SKM-1 (cell line): ENCODE results near the gene MDM1.

Experiments
- DNase-seq: peaks from one replicate; lab custom pipeline; 2025; ENCODE audit not compliant: unreplicated experiment; lab: John Stamatoyannopoulos, UW

Gene MDM1, protein sequence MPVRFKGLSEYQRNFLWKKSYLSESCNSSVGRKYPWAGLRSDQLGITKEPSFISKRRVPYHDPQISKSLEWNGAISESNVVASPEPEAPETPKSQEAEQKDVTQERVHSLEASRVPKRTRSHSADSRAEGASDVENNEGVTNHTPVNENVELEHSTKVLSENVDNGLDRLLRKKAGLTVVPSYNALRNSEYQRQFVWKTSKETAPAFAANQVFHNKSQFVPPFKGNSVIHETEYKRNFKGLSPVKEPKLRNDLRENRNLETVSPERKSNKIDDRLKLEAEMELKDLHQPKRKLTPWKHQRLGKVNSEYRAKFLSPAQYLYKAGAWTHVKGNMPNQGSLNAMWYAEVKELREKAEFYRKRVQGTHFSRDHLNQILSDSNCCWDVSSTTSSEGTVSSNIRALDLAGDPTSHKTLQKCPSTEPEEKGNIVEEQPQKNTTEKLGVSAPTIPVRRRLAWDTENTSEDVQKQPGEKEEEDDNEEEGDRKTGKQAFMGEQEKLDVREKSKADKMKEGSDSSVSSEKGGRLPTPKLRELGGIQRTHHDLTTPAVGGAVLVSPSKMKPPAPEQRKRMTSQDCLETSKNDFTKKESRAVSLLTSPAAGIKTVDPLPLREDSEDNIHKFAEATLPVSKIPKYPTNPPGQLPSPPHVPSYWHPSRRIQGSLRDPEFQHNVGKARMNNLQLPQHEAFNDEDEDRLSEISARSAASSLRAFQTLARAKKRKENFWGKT

DNA sequence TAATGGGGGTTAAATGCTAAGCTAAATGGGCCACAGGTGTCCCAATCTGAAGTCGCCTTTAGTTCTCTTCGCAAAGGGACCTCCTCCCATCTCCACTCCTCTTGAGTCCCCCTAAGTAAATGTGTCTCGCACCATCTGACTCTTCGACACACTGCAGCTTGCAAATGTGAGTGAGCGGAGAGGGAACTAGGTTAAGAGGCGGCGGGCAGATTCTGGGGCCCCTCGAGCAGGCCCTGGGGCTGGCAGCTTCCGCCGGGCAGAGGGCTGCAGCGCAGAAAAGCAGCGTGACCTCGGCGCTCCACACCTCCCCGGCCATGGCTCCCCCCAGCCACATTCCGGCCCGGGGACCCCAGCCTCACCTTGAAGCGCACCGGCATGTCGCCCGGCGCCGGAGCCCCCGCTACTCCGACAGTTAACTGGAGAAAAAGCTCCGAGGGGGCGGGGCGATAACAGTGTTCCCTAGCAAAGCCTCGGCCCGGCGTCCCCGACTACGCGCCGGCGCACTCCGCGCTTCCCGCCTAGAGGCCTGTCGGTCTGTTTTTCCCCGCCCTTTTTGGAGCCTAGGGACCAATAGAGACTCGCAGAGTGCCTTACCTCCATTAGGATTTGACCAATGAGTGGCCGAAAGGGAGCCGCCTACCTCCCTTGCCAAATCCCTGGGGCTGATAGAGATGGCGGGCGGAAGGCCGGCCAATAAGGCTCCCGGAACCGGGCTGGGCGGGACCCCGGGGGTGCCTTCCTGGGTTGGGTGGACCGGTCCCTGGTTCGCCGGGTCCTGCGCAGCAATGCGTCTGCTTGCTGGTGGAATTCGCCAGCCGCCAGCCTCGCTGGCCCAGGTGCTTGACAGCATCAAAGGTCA is at the start of gene MDM1:
TSS of gene MDM1 (minus strand) at position 494 of the 859 bp plus-strand sequence. CDS start at position 377, 117 bp downstream.
- peak; percentile 66 for DNase-seq

DNA sequence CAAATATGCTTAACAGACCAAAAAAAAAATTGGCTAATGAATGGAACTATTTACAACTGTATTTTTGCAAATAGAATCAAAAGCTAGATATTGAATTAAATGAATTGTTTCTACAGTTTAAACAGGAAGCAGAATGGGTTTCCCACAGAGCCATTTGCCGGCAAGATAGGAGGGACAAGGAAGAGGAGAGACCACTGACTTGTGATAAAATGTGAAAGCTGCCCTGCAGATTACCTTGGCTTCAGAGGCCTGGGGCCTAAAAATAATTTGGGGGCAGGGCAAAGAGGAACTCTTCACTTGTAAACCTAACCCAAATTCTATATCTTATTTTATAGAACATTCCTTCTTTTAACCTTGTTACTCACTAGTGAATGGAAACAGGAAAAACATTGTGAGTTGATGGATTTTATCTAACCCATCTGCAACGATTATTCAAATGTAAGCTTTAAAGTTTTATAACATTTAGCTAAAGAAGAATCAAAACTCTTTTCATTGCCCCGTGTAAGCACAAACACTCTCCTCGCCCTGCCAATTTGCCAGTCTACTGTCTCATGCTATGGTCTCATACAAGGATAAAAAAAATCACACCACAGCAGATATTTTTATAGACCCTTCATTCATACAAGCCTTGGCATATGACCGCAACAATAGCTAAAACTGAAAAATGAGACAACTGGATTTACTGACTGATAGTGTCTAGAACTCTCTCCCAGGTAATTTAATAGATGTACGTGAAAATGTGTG is 49.5 kb upstream of the MDM1 start:
- no peak for DNase-seq

DNA sequence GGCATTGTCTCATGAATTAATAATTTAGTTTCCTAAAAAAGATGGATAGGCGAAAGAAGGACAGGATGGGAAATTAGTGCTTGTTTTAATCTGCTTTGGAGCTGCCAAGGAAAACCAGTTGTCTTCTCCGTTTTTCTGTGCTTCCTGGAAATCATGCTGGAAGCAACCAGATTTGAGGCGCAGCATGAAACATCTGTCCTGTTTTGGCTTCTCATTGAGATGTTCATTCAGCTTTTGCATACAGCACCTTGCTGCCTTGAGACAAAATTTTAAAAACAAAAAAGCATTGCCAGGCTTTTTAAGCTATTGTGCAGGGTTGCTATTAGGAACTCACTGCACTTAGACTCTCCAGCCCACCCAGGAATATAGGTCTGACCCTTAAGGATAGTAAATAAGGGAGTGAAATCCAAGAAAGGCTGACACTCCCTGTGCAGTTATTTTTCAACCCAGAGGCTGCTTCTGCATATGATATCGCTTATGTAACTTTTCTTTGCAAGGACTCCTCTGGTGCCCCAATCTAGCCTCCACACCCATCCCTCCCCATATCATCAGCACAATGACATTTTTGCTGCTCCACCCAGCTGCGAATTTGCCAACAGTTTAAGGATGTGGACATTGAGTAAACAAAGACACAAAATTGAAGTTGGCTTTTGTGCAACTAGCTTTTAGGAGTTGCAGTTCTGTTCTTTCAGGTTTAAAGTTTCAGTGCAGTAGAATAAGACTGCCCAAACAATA is 46.9 kb upstream of the MDM1 start:
- DNase-seq = peak; percentile 7

DNA sequence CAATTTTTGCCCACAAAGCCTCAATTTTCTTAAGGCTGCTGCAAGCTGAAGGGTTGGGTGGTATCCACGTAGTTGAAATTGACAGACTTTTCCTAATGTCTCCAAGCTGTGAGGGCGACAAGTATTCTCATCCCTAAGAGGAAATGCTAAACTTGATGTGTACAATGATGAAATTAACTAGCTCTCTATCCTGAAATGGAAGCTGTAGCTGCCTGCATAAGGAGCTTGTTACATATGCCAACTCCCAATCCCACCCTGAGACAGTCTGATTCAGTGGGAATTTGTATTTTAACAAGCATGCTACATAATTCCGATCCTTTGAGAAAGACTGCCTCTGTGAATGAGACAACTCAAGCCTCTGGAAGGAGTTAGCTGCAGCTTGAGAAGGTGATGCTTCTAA is 45.7 kb upstream of the MDM1 start:
- DNase-seq = no peak

DNA sequence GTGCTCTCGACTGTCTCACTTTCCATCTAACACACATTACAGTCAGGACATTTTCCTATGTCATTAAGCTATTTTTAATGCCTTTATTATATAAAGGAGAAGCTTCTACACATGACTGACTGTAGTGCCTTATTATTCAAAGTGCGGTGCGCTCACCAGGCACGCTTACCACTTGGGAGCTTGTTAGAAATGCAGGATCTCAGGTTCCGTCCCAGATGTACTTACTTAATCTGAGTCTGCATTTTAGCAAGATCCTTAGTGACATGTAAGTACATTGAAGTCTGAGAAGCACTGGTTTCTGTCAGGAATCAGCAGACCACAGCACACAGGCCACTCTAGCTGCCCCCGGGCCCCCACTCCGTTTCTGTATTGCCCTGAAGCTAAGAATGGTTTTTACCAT is 44.7 kb upstream of the MDM1 start:
- DNase-seq = no peak

DNA sequence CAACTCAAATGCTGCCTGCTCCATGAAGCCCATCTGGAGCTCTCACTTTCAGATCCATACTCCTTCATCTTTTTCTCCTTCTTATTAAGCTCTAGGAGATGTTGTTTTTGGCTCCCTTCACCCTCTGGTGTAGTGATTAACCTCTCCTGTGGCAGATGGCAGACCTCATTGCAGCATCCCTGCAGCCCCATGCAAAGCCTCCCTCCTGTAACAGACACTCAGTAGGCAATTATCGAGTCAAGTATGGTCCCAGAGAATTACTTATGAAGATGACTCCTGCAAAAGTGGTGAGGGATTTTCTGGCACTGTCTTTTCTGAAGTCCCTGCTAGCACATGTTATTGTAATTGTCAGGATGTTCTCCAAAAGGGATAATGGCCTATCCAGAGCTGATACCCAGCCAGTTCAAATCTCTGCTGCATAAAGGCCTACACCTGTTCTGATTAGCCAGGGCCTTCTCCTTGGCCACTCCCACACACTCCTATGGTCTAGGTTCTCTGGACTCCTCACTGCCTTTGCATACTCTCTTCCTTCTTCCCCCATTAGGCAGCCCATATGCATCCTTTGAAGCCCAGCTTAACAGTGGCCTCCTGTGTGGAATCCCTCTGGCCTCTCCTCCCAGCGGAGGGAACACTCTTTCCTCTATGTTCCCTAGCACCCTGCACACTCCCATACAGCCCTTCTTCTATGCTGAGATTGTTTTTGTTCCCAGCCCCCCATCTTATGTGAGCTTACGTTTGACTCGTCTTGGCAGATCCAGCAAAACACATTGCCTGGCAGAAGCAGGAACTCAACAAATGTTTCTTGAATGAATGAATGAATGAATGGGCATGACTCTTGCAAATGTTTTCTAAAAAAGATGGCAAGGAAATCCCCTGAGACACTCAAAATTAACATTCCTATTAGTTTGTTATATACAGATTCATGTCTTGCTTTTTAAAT is 43.9 kb upstream of the MDM1 start:
- DNase-seq = no peak

DNA sequence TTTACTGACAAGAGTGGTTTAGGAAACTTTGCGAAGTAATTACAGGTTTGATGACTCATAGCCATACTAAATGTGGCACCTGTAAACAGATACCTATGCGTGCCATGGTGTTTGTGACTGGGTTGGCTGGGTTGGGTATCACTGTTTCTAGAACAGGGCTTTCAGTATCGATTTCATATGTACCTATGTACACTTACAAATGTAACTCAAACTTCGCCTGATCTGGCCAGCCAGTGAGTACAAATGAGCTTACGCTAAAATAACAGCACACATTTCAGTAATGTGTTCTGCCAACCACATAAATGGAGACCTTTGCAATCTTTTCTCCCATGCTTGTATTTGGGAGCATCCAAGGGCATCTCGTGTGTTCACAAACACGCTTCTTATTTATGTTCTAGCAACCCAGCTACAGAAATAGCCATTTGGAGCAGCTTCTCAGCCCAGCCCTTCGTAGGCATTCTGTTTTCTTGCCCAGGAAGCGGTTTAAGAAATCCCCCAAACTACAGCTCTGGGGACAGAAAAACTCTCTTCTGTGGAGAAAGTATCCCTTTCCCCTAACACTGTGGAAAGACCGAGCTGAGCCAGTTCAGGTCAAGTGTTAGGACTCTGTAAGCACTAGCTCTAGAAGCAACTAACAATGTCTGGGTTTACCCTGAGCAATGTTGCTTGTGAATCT is 42.3 kb upstream of the MDM1 start:
- DNase-seq = no peak

DNA sequence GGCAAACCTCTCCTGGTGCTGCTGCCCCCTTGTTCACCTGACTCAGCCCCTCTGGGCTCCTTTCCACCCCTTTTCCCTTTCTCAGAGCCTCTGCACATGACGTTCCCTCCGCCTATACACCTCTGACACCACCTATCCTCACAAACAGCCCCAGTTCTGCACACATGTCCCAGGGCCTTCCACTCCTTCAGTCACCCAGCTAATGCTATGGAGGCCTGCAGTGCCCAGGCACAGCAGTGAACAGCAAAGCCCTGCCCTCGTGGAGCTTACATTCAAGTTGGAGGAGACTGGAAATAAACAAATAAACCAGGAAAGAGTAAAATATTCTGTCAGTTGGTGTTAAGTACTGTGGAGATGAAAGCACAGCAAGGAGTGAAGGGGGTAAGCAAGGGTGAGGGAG is 38.5 kb upstream of the MDM1 start:
- DNase-seq = no peak

DNA sequence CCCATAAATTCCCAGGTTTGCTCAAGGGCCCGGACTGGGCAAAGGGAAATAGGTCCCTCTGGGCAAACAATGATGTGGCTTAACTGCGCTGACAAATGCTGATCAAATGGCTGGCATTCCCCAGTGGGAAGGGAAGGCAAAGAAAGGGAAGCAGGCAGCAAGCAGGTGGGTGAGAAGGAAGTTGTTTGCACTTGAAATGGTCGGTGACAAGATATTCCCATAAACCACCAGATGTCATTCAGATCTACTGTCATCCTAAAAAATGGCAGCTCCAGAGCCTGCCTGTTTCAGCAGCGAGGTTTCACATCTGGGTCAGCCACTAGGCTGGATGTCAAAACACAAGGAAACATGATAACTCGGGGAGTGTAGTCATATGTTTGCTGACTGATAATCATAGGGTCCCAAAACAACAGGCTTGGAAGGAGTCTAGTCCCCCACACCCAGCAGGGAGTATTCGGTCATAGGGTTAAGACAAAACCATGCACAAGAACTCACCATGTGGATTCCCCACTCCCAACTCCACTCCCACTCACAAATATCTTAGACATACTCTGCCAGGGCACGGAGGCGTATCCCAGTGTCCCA is 37.9 kb upstream of the MDM1 start:
- DNase-seq = no peak

DNA sequence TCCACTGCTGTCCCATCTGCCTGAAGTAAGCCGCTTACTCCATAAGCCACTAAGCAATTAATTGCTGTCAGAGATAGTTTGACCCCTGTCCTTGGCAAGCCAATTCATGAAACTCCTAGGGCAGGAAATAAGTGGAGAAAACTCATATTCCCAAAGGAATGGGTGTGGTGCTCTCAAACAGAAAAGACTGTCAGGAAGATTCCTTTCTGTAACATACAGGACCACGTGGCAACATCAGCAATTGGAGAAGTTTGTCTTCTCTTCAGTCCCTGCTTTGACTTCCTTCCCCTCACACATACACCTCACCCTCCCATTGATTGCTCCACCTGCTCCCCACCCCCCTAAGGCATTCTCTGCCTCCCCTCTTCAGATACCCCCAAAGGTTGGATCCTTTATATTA is 36.2 kb upstream of the MDM1 start:
- no peak for DNase-seq

DNA sequence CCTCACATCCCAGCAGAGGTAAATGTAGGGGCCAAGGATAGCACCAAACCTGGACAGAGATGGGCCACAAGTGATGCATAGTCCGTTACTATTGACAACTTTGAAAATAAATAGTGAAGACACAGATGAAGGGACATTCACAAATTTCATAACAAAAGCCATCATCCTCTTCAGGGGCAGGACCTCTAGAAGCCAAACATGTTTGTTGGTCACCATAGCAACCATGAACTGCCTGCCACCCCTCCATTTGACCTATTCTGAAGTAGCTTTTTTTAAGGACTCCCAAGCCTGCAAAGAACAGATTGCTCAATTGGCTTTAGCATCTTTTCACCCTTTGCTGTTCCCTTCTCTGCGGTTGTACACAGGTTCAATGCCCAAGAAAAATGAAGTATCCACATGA is 35.7 kb upstream of the MDM1 start:
- DNase-seq = no peak

DNA sequence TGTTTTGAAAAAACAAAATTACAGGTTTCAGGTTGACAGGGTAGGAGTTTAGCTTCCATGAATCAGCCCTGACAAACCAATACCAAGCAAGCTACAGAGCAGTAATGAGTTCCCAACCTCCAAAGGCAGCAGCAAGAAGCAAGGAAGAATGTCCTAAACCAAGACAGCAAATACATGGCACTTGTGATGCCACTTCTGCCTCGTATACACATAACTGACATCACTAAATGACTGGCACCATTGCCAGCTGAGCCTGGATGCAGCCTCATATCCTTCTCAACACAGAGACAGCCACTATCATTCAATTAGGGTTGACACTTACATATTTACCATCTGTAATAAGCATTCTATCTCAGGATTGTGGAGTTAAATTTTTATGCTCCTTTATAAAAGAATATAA is 35.0 kb upstream of the MDM1 start:
- DNase-seq = no peak

DNA sequence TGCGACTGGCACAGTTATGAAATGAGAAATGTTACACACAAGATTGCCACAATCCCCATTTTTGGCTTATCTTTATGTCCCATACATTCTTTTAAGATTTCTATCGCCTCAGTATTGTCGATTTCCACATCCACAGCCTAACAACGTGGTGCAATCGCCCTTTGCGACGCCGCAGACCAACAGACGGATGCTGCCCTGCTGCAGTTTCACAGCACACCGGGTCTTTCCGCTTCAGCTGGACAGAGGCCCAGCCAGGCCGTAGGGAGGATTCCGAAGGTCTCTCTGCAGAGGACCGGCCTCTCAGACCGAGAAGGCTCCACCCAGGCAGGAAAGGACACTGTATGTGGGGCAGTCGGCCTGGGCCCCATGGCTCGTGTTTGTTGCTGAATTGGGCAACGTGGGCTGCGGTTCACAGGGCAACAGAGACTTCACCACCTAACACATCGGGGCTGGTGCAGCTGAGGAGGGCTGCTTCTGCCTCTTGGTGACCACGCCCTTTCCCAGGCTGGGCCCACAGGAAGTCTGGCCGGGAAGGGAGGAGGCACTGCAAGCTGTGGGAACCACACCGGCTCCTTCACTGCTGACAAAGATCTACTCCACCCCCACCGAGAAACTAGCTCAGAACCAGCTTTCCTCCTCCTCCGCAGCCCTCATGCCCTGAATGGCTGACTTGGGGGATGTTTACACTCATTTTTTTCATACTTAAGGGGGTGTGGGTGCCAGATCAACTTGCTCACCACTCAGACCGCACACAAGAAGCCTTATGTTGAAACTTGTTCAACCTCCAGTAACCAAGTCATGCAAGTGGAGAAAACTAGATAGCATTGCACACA is 32.9 kb upstream of the MDM1 start:
- peak; percentile 85 for DNase-seq

DNA sequence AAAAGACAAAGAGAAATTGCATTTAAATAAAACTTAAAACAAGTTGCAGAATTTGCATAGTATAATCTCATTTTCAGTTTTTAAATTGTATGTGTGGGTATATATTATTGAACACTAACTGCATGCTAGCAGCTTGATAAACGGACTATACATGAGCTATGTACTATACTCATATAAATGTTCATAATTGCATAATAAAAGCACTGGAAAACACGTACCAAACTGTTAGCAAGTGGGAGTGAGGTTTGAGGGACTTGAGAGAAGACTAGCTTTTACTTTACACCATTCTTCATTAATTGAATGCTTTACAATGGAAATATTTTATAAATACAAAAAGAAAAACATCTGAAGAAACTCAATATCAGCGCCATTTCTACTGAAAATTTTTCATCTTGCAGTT is 32.2 kb upstream of the MDM1 start:
- DNase-seq = no peak

DNA sequence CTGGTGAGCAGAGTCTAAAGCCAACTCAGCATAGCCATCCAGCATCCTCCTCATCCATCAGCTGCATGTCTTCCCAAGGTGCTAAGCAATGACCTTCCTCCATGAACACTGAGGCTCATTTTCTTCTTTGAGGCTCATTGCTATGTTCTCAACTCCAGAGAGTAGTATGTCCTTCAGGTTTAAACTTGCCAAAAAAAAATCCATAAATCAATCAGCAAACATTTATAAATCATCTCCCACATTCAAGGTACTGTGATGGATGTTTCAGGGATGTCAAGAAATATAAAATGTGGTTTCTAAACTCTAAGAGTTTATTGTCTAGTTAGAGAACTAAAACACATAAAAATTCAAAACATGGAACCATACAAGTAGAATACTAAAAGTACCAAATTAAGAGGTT is 29.8 kb upstream of the MDM1 start:
- DNase-seq = no peak

DNA sequence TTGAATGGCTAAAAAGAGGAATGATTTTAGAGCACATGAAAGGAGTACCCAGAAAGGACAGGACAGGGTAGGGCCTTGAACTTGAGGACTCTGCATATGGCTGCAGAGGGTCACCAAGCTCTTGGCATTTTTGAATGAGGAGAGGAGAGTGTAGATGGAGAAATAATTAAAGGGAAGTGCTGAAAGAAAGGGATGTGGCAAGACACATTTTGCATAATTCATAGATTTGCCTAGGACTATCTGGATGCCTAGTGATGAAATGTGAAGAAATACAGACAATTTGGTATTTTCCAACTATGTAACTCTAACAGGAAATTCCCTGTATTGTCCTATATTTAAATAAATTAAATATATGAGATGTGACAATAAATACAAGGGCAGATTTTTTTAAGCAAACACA is 27.5 kb upstream of the MDM1 start:
- DNase-seq = peak; percentile 10
